NCI-H2029 treated with DMSO at 0.1 percent for 48 hours (cell line): Measurements from ENCODE around the gene MRPL50.

Source experiments
- DNase-seq: peaks from one replicate; lab custom pipeline; 2025; lab: John Stamatoyannopoulos, UW

MRPL50 gene

DNA sequence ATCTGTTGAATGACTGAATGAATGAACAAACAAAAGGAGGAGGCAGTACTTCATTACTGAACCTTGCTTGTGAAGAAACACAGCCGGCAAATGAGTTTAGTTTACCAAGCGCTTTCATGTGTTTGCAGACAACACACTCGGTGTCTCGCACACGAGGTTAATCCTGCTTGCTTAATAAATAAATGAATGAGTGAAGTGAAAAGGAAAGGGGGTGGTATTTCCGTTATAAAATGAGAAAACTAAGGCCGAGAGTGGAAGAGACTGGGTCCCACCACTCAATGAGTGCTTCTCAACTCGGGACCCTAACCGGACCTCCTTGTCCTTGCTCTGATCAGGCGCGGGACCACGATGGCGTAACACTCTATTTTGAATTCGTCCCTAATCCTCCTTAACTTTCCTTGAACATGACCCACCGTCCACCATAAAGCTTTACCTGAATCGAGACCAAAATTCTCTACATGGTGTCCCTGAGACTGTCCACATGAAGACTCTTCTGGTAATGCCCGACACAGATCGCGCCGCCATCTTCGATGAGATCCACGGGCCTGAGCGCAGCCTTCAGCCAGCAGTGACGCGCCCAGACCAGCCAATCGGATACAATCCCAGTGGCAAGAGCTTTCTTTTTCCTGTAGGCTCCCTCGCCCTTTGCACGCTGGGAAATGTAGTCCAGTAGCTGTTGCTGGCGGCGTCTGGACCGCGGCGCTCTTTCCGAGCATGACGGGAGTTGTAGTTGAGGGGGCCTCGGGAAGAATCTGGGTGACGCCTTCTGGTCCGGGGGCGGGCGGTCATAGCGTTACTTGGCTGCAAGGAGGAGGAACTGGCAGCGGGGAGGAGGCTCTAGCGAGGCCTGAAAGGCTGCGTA is at the start of gene MRPL50, which contains the start of gene ZNF189:
Gene MRPL50 (minus strand): TSS at position 551 of the 862 bp plus-strand sequence. CDS start 26 bp downstream, at position 525.
Gene ZNF189 (plus strand): TSS at position 784 of the 862 bp plus-strand sequence. CDS start 306 bp downstream, outside the sequence.
- DNase-seq: peak; percentile 97

DNA sequence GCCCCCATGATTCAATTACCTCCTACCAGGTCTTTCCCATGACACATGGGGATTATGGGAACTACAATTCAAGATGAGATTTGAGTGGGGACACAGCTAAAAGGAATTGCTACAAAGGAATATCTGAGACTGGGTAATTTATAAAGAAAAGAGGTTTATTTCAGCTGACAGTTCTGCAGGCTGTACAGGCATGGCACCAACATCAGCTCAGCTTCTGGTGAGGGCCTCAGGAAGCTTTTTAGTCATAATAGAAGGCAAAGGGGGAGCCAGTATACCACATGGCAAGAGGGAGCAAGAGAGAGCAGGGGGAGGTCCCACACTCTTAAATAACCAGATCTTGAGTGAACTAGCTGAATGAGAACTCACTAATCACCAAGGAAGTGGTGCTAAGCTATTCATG is 48.3 kb upstream of the MRPL50 start:
- DNase-seq: no peak

DNA sequence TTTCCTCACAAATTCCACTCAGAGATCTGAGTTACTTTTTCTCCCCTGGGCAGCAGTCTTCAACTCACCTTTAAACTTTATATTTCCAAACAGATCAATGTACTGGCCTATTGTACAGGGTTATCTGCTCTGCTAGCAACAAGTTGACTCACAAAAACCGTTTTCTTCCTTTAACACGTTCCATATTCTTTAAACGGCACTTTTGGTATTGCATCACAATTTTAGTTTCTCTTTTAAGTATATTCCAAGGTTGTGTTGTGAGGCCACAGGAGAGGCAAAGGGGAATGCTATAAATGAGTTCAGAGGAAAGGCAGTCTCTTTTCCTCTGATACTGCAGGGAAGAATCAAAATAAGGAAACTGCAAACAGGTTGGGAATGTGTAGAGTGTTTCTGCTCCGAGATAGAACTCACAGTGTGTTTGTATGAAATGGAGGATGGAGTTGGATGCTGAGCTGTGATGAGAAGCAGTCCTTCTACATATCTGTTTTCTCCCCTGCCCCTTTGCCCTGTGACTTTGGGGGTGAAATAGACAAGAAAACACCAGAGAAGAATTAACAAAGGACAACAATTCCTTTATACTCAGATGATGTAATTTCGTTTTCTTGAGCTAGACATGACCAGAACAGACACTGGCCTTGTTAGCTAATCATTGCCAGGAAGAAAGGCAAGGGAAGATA is 47.1 kb upstream of the MRPL50 start:
- no peak for DNase-seq

DNA sequence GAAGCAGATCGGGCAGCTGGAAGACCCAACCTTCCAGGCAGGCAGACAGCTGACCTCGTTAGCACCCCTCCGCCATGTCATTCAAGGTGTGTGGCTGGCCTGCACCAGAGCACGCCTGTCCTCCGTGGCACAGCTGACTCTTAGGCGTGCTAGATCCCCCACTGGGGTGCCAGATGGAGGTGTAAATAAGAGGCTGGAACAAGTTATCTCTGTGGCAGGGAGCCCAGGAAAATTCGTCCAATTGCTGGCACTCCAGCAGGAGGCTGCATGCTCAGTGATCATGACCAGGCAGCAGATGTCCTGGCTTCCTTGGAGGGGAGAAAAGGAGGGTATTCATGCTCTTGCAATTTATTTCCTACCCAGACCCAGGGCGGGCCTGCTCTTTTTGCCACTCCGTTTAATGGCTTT is 45.0 kb upstream of the MRPL50 start:
- DNase-seq: no peak

DNA sequence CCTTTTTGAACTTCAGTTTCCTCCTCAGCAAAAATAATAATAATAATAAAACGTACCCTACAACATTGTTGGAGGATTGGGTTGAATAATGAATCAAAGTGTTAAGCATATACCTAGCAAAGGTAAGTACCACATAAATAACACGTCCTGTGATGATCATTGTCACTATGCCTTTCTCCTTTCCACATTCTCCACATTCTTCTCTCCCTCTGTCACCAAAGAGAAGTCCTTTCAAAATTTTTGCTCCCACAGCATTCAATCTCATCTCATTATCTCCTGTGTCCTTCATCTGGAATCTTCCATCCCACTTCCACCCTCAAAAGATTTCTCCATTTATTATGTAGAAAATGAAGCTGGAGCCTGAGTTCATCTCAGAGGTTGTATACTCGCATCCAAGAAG is 44.3 kb upstream of the MRPL50 start:
- DNase-seq: no peak

DNA sequence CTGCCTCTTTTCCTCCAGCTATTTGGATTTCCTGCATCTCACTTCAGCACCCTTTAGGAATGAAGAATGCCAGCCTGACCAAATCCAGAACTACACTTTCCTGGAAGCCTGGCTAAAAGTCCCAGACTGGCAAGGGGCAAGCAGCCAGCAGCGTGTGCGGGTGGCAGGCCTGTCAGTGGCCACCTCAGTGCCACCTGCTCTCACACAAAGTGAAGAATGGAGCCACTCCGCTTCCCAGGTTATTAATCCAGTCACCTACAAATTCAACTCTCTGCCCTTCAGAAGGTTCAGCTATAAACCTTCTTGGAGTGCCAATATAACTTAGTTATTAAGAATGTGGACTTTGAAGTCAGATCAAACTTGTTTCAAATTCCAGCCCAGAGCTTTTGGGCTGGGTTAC is 43.9 kb upstream of the MRPL50 start:
- DNase-seq: no peak

DNA sequence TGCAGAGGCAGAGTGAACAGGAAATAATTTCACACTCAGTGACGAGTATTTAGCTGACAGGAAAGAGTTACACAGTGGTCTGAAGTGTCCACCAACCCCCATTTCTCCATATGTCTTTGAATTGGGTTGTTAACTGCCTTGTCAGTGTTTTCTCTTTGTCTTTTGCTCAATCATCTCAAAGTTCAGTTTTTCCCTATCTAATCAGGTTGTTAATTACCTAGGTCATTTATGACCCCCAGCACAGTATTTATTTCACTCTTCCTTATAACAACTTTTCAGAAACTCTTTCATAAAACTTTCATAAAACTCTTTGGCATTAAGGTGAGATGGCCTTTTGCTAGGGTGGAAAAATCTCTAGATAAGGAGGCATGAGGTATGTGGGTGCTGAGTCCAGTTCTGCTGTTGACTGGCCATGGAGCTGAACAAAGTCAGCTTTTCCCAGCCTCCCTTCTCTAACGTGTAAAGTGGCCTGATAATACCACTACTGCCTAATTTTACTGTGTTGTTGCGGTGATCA is 42.4 kb upstream of the MRPL50 start:
- no peak for DNase-seq

DNA sequence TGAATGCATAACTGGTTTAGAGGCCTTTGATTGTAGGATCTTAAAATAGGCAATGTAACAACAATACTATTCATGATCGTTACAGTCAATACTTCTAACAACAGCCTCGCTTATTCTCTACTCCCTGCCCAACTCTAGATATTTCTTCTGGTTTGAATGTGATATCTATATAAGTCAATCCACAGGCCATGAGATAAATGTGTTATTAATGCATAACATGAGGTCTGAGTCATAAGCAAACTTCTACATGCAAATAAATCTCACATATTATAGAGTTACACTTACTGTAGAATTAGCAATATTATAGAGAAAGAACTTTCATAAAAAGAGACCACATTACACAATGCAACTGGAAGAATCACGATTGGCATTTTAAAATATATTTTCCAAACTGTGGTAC is 40.1 kb upstream of the MRPL50 start:
- no peak for DNase-seq

DNA sequence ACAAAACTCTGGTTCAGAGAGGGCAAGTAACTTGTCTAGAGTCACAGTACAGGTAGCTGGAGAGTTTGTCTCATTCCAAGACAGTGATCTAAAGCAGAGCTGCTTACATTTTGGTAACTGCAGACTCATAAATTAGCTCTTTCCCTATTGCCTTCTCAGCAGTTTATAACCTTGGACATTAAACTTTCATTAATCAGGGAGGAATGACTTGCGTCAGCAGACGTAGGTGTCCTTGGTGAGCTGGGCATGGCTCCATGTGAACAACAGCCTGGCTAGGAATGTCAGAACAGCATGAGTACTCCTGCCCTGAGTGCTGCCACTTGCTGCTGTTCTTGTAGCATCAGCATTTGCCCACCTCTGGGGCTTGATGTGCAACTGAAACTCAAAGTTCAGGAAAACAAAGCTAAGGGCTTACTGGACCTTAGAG is 39.4 kb upstream of the MRPL50 start:
- no peak for DNase-seq

DNA sequence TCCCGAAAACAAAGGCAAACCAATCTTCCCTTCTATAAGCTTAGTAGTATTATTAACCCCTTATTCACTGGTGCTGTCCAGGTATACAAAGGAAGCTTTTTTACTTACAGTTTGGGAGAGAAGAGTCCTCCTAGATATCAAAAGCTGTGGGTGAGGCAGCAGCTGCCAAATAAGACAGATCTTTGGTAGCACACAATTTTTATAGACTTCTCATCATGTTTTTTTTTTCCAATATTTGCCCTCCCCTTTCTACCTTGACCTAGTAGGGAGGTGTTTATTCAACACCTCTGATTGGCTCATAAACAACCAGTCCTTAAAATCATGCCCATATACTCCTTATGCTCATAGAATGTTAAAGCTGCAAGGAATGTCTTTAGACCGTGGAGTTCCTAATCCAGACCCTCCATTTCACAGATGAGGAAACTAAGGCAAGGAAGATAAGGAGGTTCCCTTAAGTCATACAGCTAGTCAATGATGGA is 37.2 kb upstream of the MRPL50 start, which contains the start of gene ALDOB:
Gene ALDOB (minus strand): TSS at position 174 of the 479 bp plus-strand sequence. CDS start 4,887 bp downstream, outside the sequence.
- DNase-seq: no peak

DNA sequence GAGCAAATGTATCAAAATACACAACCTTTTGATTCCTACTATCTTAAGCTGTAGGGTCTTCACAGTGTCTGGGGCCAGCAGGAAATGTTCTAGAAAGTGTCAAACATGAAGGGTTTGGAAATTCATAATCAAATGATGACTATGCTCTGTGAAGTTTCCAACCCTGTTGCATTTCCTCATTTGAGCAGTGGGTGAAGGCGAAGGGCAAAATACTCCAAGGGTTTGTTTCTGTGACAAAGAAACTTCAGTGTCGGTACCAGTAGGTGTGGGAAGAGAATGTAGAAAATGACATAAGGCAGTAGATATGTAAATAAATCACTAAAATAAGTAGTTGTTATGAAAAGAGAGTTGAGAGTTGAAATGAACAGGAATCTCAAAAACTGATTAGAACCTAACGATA is 36.6 kb upstream of the MRPL50 start:
- DNase-seq: no peak

DNA sequence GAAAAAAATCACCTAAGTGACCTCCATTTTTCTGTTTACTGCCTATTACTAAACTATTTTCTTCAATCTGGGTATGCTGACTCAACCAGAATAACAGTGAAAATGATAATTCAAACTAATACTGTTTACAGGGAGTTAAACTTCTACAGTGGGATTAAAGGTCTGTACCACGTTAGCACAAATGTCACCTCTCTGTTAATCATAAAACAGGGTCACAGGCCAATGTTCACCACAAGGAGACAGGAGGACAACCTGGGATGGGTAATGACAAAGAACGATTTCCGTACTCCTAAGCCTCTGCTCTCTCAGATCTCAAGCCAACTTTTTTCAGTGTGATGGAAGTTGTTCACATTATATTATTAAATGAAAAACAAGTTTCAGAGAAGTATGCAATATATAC is 34.8 kb upstream of the MRPL50 start:
- DNase-seq: no peak

DNA sequence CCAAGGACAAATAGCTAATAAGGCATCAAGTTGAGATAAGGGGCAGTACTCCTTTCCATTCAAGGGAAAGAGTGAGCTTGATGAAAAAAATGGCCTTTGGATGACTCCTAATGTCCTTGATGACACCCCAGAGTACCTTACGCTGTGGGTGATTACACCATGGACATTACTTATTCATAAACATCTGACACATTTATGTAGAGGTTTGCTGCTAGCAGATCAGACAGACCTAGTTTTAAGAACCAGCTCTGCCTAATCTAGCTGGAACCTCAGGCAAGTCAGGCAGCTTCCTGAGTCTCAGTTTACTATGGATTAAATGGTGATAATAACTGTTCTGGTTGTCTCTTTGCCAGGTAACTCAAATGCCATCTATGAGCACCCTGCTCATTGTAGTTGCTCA is 34.3 kb upstream of the MRPL50 start:
- no peak for DNase-seq

DNA sequence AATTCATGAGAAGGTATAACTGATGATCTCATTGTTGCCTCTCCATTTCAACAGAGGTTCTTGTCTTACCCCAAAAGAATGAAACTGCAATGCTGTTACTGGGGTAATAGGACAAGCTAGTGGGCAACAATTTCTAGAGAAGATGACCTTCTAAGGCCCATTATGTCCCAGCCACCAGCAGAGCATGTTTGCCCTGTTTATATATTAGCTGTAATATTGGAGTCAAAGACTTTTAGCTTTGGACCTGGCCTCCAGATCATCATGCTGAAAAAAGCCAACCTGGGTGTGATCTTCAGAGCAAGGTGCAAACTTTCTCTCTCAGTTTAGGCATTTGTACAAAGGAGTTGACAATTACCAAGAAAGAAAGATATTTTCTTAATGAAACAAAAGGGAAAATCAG is 33.8 kb upstream of the MRPL50 start:
- DNase-seq: no peak

DNA sequence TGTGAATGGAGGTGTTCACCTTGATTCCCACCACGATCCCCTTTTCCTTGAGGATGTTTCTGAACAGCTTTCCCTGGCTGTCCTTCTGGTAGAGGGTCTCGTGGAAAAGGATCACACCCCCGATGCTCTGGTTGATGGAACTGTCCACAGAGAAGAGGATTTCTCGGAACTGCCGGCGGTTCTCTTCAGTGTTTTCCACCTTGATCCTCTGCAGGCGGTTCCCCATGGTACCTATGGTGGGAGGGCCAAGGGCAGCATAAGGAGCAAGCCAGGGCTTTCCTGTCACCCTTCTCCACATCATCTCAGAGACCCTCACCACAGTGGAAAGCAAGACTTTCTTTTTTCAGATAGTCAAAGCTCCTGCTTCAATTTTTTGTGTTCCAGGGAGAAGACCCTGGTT is 31.3 kb upstream of the MRPL50 start:
- no peak for DNase-seq

DNA sequence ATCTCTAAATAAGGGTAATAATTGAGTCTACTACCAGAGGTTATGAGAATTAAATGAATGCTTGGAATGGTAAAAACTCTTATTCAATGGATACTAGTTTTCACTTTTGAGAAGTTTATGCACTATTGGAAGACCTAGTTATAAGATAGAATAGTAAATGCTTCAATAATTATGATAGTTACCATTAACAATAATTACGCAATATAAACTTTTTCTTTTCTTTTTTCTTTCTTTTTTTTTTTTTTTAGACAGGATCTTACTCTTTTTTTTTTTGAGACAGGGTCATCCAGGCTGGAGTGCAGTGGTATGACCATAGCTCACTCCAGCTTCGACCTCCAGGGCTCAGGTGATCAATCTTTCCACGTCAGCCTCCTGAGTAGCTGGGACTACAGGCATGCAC is 30.5 kb upstream of the MRPL50 start:
- no peak for DNase-seq

DNA sequence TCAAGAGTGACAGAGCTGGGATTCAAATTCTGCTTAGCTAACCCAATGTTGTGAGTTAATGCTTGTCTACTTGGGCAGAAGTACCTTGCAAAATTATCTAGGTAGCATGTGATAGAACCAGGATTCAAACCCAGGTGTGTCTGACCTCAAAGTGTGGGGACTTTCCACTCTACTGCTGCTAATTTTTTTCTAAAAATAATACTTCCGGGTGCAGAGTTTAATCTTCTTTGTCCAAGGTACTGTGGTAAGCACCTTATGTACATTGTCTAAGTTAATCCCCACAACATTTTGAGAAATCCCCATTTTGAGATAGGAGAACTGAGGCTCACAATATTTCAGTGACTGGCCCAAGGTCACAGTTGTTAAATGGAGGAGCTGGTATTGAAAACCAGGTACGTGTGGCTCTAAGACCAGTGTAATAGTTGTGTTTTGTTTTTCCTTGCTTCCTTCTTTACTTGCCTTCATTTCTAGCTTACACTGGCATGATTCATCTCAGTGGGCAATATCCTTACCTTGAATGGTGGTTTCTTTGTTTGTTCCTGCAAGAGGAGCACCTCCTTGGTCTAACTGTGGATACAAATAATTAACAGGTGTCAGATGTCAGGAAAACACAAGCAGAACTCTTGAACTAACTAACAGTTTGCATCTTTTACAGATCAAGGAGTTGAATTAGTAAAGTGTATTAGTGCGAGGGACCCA is 29.7 kb upstream of the MRPL50 start:
- no peak for DNase-seq

DNA sequence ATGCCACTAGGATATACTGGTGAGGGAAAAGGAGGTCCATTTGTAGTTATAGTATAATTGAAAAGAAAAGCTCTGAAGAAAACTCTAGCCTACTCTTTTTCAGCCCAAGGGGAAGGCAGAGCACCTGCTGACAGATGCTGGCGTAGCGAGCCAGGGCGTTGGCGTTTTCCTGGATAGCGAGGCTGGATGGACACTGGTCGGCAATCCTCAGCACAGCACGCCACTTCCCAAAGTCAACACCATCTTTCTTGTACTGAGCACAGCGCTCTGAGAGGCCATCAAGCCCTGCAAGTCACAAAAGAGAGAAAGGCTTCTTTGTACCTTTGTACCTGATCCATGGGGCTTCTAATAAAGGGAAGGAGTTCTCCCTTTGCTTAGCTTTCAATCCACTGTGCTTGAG is 28.9 kb upstream of the MRPL50 start:
- DNase-seq: no peak

DNA sequence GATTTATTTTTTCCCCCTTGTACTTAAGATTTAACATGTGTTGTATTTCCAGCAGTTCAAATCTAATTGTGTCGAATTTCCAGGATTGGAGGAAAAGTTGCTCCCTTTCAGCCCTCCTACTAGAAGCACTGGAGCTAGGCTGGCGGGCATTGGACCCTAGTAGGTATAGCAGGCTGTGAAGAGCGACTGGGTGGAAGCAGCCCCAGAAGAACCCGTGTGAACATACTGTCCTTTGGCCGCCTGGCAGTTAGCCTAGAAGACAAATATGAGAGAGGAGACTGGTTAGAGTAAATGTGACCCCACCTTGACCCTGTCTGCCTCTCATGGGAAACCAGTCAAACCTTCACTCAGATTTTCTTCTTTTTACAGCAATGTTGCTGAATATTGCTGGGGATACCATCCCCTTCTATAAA is 23.2 kb upstream of the MRPL50 start:
- DNase-seq: no peak

DNA sequence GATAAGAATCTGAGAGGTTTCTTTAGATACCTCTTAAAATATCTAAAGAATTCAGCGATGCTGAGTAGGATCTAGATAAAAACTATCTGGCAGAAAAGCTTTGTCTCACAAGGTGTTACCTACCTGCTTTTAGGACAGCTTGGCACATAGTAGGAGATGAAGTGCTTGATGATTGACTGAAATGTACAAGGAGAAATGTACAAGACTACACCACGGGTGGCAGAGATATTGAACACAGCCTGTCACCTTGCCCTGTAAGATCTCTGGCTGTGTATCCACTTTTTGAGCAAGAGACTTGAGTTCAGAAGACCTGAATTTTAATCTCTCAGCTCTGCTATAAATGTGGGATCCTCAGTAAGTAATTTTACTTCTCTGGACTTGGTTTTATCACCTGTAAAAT is 21.4 kb upstream of the MRPL50 start:
- DNase-seq: no peak

DNA sequence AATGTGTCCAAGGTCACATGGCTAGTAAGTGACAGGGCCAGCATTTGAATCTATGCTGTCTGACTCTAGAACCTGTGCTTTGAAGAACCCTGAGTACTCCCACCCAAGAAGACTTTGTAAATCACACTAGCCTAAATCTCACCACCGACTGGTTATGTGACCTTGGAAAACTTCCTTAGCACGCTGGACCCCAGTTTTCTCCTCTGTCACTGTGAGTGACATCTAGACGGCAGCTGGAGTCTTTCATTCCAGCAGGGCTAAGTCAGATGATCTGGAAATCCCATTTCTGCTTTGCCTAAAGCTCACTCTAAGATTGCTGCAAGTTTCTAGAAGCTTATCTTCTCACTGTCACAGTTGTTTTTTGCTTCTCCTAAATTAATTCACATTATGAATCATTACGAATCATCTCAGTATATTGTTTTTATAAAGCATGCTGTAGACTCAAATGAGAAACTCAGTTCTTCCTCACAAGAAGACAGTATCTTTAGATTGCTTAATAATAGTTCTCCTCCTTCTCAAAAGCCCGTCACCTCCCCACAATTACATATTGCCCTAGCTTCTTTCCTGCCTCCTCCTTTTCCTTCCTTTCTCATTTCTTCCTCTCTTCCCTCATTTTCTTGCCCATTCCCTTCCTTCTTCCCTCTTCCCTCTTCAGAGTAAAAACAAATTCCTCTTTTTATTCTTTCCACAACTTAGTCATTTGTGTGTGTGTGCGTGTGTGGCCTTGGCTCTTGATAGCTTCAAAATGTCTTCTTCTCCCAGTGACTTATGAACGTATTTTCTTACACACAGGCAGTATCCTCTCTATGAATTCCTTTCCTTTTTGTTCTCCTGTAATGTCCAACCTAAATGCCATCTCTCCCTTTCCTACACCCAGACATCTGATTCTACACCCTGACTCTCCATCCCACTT is 20.4 kb upstream of the MRPL50 start:
- no peak for DNase-seq
